ENCODE data around the gene ZFHX3. TPM values are rescaled to one million over a fixed set of nuclear protein-coding genes. Genes with fewer than 3 reads are reported as not detected.

ZFHX3 gene
- total and polyA plus RNA-seq, 2 of the 8 experiments (the other 6 are each of a cell fraction or from before 2014, with no cell fraction given) = 0.08 to 0.99 TPM

DNA sequence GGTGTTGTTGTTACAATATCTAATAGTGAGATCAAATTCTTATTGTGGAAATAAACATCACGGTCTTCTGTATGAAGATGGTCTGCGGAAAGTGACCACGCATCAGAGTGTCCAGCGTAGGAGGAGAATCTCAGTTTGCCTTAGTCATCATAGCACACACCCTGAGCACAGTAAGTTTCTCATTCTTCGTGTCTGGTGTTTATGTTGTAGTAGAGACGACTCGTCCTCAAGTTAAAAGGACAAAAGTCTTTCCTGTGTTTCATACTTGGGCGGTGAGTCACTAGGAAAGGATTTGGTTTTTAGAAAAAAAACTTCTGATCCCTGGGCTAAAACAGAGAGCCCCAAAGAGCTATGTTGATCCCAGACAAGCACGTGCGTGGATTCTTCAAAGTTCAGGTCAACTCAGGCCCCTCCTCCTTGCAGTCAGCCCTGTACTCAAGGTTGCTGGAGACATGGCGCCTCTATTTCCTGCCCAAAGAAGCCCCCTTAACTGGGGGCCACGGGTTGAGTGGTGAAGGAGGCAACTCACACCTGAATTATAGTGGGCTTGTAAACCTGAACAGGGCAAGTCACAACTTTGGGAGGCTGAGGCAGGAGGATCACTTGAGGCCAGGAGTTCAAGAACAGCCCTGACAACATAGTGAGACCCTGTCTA is 170.4 kb downstream of the ZFHX3 start:
- H4K20me1 ChIP-seq (replicated peaks in 1 of 2; ENCODE audit: control insufficient read depth in 1 of 2, insufficient read depth in 2 of 2, low read length in 2 of 2) = peaks cover 0 to 2% of the 10 kb centered on the region in 2 experiments
- no peak overlapping the region for H3K9ac ChIP-seq (replicated peaks in 1 of 4; ENCODE audit: extremely low read depth in 1 of 4, low read depth in 3 of 4, low read length in 3 of 4)
- H3K36me3 ChIP-seq (ENCODE audit: control insufficient read depth in 2 of 4, insufficient read depth in 4 of 4, low read length in 3 of 4) = no peaks in the 10 kb centered on the region
- H3K56ac ChIP-seq (replicated peaks; ENCODE audit: insufficient read length, low read depth, low read length) = no peak overlapping the region
- H2AFZ ChIP-seq (ENCODE audit: low read length) = no peak overlapping the region
- H3K4ac ChIP-seq (replicated peaks; ENCODE audit: insufficient read length, low read depth, low read length) = no peak overlapping the region
- POLR2A ChIA-PET (ENCODE audit: partially characterized antibody) = no interaction called here
- H3K27ac ChIP-seq (ENCODE audit: low read depth, low read length) = no peak overlapping the region
- no peaks in the 10 kb centered on the region for H3K79me2 ChIP-seq (ENCODE audit: control insufficient read depth in 1 of 2, insufficient read depth in 2 of 2, low read length in 2 of 2)
- no peaks in the 10 kb centered on the region for H3K4me1 ChIP-seq (replicated peaks in 1 of 4; ENCODE audit: control insufficient read depth in 3 of 4, insufficient read depth in 4 of 4, low read length in 3 of 4)
- CTCF ChIA-PET (ENCODE audit: partially characterized antibody) = interaction anchor here (0.6 kb wide), 1 partner anchor 198 kb away, joined by 3 read pairs; no protein-coding TSS in a partner anchor
- H3K27me3 ChIP-seq (replicated peaks in 1 of 4; ENCODE audit: control insufficient read depth in 3 of 4, extremely low read depth in 1 of 4, insufficient read depth in 3 of 4, low read length in 3 of 4) = no peaks in the 10 kb centered on the region
- H3K9me3 ChIP-seq (ENCODE audit: insufficient read depth in 2 of 2, low read depth in 1 of 2, low read length in 1 of 2) = peaks cover 0 to 5% of the 10 kb centered on the region in 2 experiments; a peak in 2 of 4 replicates
- H3K79me1 ChIP-seq (ENCODE audit: low read depth, low read length) = no peaks in the 10 kb centered on the region
- no peak overlapping the region for H2AK5ac ChIP-seq (ENCODE audit: low read depth, low read length)
- H2BK5ac ChIP-seq (ENCODE audit: low read depth, low read length) = no peak overlapping the region
- H3K4me3 ChIP-seq (ENCODE audit: extremely low read depth in 1 of 4, insufficient read depth in 2 of 4, low read depth in 3 of 4, low read length in 4 of 4) = no peak overlapping the region
- no peaks in the 10 kb centered on the region for H3K23me2 ChIP-seq (ENCODE audit: low read depth, low read length)
- H2BK15ac ChIP-seq (ENCODE audit: low read length) = no peak overlapping the region
- no peak overlapping the region for H2BK20ac ChIP-seq (ENCODE audit: low read length)
- H4K8ac ChIP-seq (ENCODE audit: extremely low read depth, insufficient read depth, low read length) = no peak overlapping the region
- DNase-seq (ENCODE audit: low read depth in 1 of 2, low spot score in 2 of 2) = no peak
- 88% methylated on average over 12 of the region's 12 CpGs; no CpG with 5 or more reads in 1 of the 2 experiments for WGBS, 2 experiments (ENCODE audit: extremely low coverage in 1 of 2, insufficient coverage in 1 of 2, insufficient read length in 1 of 2, insufficient replicate concordance in 2 of 2, low coverage in 1 of 2, low lambda C conversion rate in 2 of 2, missing lambda C conversion rate in 1 of 2)
- H3K18ac ChIP-seq (ENCODE audit: extremely low read depth, low read length) = no peak overlapping the region
- no peak overlapping the region for H2BK12ac ChIP-seq (ENCODE audit: low read depth, low read length)
- no peak overlapping the region for H2BK120ac ChIP-seq (replicated peaks; ENCODE audit: low read depth, low read length)
- no peak overlapping the region for H3K14ac ChIP-seq (ENCODE audit: insufficient read length)
- no peak overlapping the region for H4K91ac ChIP-seq (replicated peaks; ENCODE audit: insufficient read length, low read length)
- no peak overlapping the region for H4K5ac ChIP-seq (ENCODE audit: insufficient read length, low read depth, low read length)
- H3K23ac ChIP-seq (ENCODE audit: insufficient read length) = no peak overlapping the region
- no peak for FAIRE-seq
- no peak overlapping the region for H3K4me2 ChIP-seq (ENCODE audit: insufficient read depth in 1 of 2, low read depth in 2 of 2, low read length in 2 of 2)
- TF ChIP-seq KDM5A (IDR thresholded peaks at IDR 0.05; ENCODE audit: low read length) = no peak
- no peak for TF ChIP-seq CBX5 (IDR thresholded peaks at IDR 0.05; ENCODE audit: low read depth, low read length)
- TF ChIP-seq BCL11A (IDR thresholded peaks at IDR 0.05; ENCODE audit: low read depth in 2 of 2, low read length in 2 of 2) = no peak
- no peak for TF ChIP-seq HDAC2 (IDR thresholded peaks at IDR 0.05; ENCODE audit: borderline replicate concordance in 1 of 2, low read depth in 2 of 2, low read length in 2 of 2)
- no peak for TF ChIP-seq POU5F1 (IDR thresholded peaks at IDR 0.05; ENCODE audit: low read depth, low read length)
- no peak for TF ChIP-seq RNF2 (IDR thresholded peaks at IDR 0.05; ENCODE audit: borderline replicate concordance, low read depth, low read length, missing control alignments, poor library complexity, severe bottlenecking)
- TF ChIP-seq MAX (IDR thresholded peaks at IDR 0.05) = no peak
- no peak for TF ChIP-seq TEAD4 (IDR thresholded peaks at IDR 0.05; ENCODE audit: low read depth, low read length)
- no peak for TF ChIP-seq USF2 (IDR thresholded peaks at IDR 0.05; ENCODE audit: low read length)
- TF ChIP-seq SRF (IDR thresholded peaks at IDR 0.05; ENCODE audit: low read depth, low read length) = no peak
- no peak for TF ChIP-seq YY1 (IDR thresholded peaks at IDR 0.05; ENCODE audit: low read depth, low read length)
- TF ChIP-seq HDAC6 (IDR thresholded peaks at IDR 0.05; ENCODE audit: low read depth, low read length) = no peak
